ENCODE results near the gene VARS1.
"Not testable (repeated sequence)": the region's sequence is repeated elsewhere in the genome, so short reads cannot be mapped to it uniquely, and the experiment has no call there.

Gene VARS1

DNA sequence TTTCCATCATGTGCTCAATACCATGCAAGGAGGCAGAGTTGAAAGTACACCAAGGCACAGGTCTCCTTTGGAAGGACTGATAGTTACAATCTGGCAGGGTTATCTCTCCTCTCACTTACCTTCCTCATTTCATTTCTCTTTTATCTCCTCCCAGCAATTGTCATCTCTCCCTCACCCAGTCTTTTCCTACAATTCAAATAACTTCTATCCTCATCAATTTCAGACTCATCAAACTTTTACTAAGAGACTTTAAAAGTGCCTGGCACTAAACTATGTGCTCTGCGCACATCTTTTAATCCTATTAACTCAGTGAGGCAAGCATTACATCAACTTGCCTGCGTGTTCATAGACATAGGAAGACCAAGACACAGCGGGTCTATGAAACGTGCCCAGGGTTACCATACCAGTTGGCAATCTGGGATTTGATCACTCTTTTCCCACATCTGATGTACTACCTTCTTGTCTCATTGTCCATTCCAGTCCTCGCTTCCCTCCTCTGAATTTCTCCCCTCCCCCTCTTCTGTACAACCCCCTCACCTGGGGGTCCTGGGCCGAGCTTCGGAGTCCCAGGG lies 1.2 kb downstream of the VARS1 start:
- Histone ChIP-seq H3K36me3 (ENCODE audit: control insufficient read depth, insufficient read depth, low read length) (peaks cover 16% of the 10 kb centered on the region), H3K4me1 (ENCODE audit: control insufficient read depth, insufficient read depth, low read length) (peaks cover 1% of the 10 kb centered on the region; the same call in 1 of the 2 replicates), H3K27ac (ENCODE audit: low read length) (no peak overlapping the region), H3K27me3 (ENCODE audit: control insufficient read depth, insufficient read depth, low read length) (no peaks in the 10 kb centered on the region), H3K4me3 (ENCODE audit: low read length) (peak overlapping the region; percentile 80), H3K9me3 (ENCODE audit: control insufficient read depth, insufficient read depth, low read length) (no peaks in the 10 kb centered on the region)
- WGBS (ENCODE audit: insufficient coverage, insufficient read length) = no CpG with 5 or more reads among the region's 7 CpGs
- no peak for DNase-seq (ENCODE audit: low read depth, low spot score)

GRCh38 chr6:31793927-31794245 lies 1.7 kb downstream of the VARS1 start:
- not testable (repeated sequence) for H3K9me3 ChIP-seq (ENCODE audit: control insufficient read depth, insufficient read depth, low read length); H3K27me3 ChIP-seq (ENCODE audit: control insufficient read depth, insufficient read depth, low read length); H3K4me1 ChIP-seq (ENCODE audit: control insufficient read depth, insufficient read depth, low read length); DNase-seq (ENCODE audit: low read depth, low spot score); H3K4me3 ChIP-seq (ENCODE audit: low read length); H3K27ac ChIP-seq (ENCODE audit: low read length)
- peaks cover 18% of the 10 kb centered on the region for H3K36me3 ChIP-seq (ENCODE audit: control insufficient read depth, insufficient read depth, low read length)
- no CpG with 5 or more reads among the region's 6 CpGs for WGBS (ENCODE audit: insufficient coverage, insufficient read length)

DNA sequence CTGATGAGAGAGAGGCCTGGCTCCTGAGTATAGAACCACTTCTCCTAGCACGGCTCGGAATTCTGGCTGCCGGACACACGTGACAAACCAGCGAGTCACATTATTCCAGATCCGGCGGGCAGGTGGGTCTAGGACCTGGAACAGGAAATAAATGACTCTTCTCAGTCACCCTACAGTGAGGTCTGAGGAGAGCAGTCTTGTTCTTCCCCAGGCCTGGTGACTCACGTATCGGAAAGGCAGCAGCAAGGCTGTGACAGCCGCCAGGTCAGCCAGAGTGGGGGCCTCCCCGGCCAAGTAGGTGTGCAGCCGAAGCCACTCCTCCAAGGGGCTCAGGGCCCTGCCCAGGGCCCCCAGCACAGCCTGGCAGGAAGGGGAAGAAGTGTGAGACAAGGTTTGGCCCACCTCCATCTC lies 2.8 kb downstream of the VARS1 start:
- Histone ChIP-seq H3K36me3 (ENCODE audit: control insufficient read depth, insufficient read depth, low read length) (peaks cover 18% of the 10 kb centered on the region), H3K27ac (ENCODE audit: low read length) (no peak overlapping the region), H3K4me3 (ENCODE audit: low read length) (no peak overlapping the region), H3K4me1 (ENCODE audit: control insufficient read depth, insufficient read depth, low read length) (peaks cover 1% of the 10 kb centered on the region; the same call in 1 of the 2 replicates), H3K9me3 (ENCODE audit: control insufficient read depth, insufficient read depth, low read length) (no peaks in the 10 kb centered on the region), H3K27me3 (ENCODE audit: control insufficient read depth, insufficient read depth, low read length) (no peaks in the 10 kb centered on the region)
- DNase-seq (ENCODE audit: low read depth, low spot score) = no peak
- WGBS (ENCODE audit: insufficient coverage, insufficient read length) = no CpG with 5 or more reads among the region's 12 CpGs

DNA sequence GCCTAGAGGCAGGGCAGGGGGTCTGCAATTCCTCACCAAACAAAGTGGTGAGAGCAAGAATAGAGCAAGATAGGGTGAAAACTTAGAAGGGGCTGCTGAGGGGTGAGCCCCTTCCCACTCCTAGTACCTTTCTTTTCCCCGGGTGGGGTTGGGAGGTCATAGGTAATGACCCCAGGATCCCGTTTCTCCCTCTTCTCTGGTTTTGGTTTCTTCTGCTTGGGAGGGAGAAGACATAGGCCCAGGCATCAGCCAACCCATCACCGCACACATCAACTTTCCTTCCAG lies 3.5 kb downstream of the VARS1 start:
- Histone ChIP-seq H3K9me3 (ENCODE audit: control insufficient read depth, insufficient read depth, low read length) (no peaks in the 10 kb centered on the region), H3K27ac (ENCODE audit: low read length) (no peak overlapping the region), H3K36me3 (ENCODE audit: control insufficient read depth, insufficient read depth, low read length) (peaks cover 12% of the 10 kb centered on the region), H3K4me1 (ENCODE audit: control insufficient read depth, insufficient read depth, low read length) (peaks cover 1% of the 10 kb centered on the region; the same call in 1 of the 2 replicates), H3K4me3 (ENCODE audit: low read length) (no peak overlapping the region), H3K27me3 (ENCODE audit: control insufficient read depth, insufficient read depth, low read length) (no peaks in the 10 kb centered on the region)
- DNase-seq (ENCODE audit: low read depth, low spot score) = no peak
- WGBS (ENCODE audit: insufficient coverage, insufficient read length) = no CpG with 5 or more reads among the region's 3 CpGs

DNA sequence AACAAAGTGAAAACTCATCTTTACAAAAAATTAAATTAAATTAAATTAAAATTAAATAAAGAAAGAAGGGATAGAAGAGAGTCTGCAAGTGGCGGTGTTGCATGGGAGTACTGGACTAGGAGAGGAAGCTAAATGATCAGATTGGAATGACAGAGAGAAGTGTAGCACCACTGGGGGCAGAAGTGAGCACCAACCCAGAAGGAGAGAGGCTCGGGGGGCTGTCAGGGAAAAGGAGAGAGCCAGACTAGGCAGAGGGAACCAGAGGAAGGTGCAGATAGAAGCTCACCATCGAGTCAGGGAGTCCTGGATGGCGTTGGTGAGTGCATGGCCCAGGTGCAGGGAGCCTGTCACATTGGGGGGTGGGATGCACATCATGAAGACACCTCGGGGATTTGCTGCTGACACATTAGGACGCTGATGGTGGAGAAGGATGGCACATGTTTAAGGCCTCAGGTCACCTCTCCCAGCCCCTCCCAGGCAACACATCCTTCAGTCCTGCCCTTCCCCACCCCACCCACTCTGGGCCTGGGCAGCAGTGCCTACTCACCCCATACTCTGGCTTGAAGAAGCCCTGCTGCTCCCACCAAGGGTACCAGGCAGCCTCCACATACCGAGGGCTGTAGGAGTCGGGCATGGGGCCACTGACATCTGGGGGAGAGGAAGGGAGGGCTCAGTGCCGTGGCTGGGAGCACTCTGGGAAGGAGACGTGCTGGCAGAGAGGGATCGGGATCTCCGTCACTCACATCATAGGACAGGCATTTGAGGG lies 4.0 kb downstream of the VARS1 start:
- Histone ChIP-seq H3K9me3 (ENCODE audit: control insufficient read depth, insufficient read depth, low read length) (no peaks in the 10 kb centered on the region), H3K27me3 (ENCODE audit: control insufficient read depth, insufficient read depth, low read length) (no peaks in the 10 kb centered on the region), H3K27ac (ENCODE audit: low read length) (no peak overlapping the region), H3K36me3 (ENCODE audit: control insufficient read depth, insufficient read depth, low read length) (peaks cover 12% of the 10 kb centered on the region), H3K4me1 (ENCODE audit: control insufficient read depth, insufficient read depth, low read length) (peaks cover 1% of the 10 kb centered on the region; the same call in 1 of the 2 replicates), H3K4me3 (ENCODE audit: low read length) (no peak overlapping the region)
- WGBS (ENCODE audit: insufficient coverage, insufficient read length) = no CpG with 5 or more reads among the region's 12 CpGs
- no peak for DNase-seq (ENCODE audit: low read depth, low spot score)

DNA sequence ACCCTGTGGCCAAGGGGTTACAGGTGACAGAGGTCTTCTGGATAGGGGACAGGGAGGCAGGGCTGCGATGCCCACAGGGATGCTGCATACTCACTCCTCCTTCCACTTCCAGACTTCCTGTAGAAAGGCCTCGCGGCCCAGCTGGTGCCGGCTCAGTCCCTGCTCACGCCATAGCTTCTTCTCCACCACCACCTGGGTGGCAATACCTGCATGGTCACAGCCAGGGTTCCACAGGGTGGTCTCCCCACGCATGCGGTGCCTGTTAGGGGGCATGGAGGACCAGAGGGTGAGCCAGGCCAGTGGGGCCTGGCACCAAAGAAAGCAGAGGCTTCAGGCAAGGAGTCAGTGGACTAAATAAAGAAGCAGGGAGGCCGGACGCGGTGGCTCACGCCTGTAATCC lies 10.1 kb downstream of the VARS1 start:
- Histone ChIP-seq H3K27ac (ENCODE audit: low read length) (no peak overlapping the region), H3K9me3 (ENCODE audit: control insufficient read depth, insufficient read depth, low read length) (no peaks in the 10 kb centered on the region), H3K4me3 (ENCODE audit: low read length) (no peak overlapping the region), H3K4me1 (ENCODE audit: control insufficient read depth, insufficient read depth, low read length) (no peaks in the 10 kb centered on the region), H3K27me3 (ENCODE audit: control insufficient read depth, insufficient read depth, low read length) (no peaks in the 10 kb centered on the region), H3K36me3 (ENCODE audit: control insufficient read depth, insufficient read depth, low read length) (peaks cover 38% of the 10 kb centered on the region)
- WGBS (ENCODE audit: insufficient coverage, insufficient read length) = no CpG with 5 or more reads among the region's 11 CpGs
- no peak for DNase-seq (ENCODE audit: low read depth, low spot score)

DNA sequence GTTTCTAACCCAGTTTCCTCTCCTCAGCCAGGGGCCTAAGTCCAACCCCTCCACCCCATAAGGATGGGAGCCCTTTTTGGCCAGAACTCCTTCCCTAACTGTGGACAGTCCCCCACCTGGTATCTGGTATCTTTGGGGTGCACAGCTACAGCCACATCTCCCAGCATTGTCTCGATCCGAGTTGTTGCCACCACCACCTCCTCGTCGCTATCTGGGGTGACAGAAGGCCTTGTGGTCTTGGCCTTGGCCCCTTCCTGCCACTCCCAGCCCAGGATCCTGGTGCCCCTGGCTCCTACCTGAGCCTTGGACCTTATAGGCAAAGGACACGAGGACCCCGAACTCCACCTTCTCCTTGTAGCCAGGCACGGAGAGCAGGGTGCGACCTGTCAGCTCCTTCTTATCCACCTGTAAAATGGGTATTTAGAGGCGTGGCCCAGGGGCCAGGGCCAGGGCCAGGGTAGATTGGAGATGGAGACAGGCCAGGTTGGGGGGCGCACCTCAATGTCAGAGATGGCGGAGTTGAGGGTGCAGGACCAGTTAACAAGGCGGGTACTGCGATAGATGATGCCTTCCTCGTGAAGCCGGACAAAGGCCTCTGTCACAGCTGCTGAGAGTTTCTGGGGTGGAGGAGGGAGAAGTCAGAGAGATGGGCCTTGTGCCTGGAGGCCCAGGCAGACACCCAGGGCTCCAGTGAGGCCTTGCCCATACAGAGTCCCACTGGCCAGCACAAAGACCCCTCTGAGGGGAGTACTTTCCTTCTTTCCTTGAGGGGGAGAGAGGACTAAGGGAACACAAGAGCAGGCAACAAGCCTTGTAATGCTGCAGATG lies 11.2 kb downstream of the VARS1 start:
- Histone ChIP-seq H3K4me3 (ENCODE audit: low read length) (no peak overlapping the region), H3K27me3 (ENCODE audit: control insufficient read depth, insufficient read depth, low read length) (no peaks in the 10 kb centered on the region), H3K36me3 (ENCODE audit: control insufficient read depth, insufficient read depth, low read length) (peaks cover 48% of the 10 kb centered on the region), H3K4me1 (ENCODE audit: control insufficient read depth, insufficient read depth, low read length) (no peaks in the 10 kb centered on the region), H3K27ac (ENCODE audit: low read length) (no peak overlapping the region), H3K9me3 (ENCODE audit: control insufficient read depth, insufficient read depth, low read length) (no peaks in the 10 kb centered on the region)
- DNase-seq (ENCODE audit: low read depth, low spot score) = no peak
- WGBS (ENCODE audit: insufficient coverage, insufficient read length) = no CpG with 5 or more reads among the region's 15 CpGs

DNA sequence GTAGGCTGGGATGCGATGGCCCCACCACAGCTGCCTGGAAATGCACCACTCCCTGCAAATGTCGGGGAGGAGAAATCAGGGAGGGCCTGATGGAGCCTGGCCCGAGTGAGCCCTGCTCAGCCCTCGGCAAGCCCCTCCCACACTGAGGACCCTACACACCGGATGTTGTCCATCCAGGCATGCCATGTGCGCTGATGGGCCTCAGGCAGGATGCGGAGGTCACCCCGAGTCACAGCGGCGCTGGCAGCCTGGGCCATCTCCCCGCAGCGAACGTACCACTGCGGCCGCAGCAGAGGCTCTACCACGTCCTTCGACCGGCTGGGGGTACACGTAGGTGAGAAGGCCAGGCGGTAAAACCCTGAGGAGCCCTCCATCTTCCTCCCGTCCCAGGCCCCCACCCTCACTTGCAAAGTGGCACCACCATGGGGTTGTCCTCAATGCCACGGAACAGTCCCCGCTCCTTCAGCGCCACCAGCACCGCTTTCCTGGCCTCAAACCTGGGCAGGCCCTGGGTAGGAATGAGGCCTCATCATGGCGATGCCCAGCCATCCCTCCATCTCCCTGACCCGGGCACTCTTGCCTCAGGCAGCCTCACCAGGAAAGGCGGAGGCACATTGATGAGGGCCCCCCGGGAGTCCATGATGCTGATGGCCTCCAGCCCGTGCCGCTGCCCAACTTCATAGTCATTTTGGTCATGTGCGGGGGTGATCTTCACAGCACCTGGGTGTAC lies 13.3 kb downstream of the VARS1 start:
- DNase-seq (ENCODE audit: low read depth, low spot score) = no peak
- Histone ChIP-seq H3K4me3 (ENCODE audit: low read length) (no peak overlapping the region; the same call in 1 of the 2 replicates), H3K27ac (ENCODE audit: low read length) (no peak overlapping the region), H3K27me3 (ENCODE audit: control insufficient read depth, insufficient read depth, low read length) (no peaks in the 10 kb centered on the region), H3K36me3 (ENCODE audit: control insufficient read depth, insufficient read depth, low read length) (peaks cover 53% of the 10 kb centered on the region), H3K9me3 (ENCODE audit: control insufficient read depth, insufficient read depth, low read length) (no peaks in the 10 kb centered on the region), H3K4me1 (ENCODE audit: control insufficient read depth, insufficient read depth, low read length) (no peaks in the 10 kb centered on the region; the same call in 1 of the 2 replicates)
- no CpG with 5 or more reads among the region's 32 CpGs for WGBS (ENCODE audit: insufficient coverage, insufficient read length)

DNA sequence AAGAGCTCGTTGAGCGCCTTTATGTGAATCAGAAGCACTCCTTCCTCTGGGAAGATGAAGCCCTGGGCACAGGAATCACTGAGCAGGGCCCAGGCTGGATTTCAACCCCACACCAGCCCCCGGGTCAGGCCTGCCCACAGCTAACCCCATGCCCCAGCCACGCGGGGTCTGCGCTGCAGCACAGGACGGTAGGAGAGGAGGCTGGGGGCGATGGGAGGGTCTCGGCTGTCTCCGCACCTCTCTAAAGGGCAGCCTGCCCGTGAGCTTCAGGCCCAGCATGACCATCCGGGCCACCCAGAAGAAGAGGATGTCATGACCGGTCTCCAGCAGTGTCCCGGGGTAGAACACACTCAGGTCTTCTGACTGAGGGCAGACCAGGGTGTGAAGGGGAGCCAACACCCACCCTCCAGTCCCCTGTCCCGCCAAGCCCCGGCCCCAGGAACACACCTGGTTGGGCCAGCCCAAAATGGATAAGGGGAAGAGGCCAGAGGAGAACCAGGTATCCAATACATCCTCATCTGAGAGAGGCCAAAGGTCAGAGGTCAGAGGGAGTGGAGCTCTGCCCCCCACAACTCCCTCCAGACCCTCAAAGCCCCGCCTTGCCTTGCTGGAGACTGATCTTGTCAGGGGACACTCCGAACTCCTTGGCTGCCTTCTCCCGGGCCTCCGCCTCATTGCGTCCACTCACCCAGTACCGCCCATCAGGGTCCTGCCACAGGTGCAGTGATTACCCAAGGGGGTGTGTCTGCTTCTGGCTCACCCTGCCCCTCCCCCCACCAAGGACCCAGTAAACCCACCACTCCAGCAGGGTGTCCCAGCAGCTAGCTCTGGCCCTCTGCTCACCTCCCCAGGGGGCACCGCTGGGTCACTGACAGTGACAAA lies 14.1 kb downstream of the VARS1 start:
- DNase-seq (ENCODE audit: low read depth, low spot score) = no peak
- Histone ChIP-seq H3K36me3 (ENCODE audit: control insufficient read depth, insufficient read depth, low read length) (peaks cover 53% of the 10 kb centered on the region), H3K4me1 (ENCODE audit: control insufficient read depth, insufficient read depth, low read length) (peaks cover 4% of the 10 kb centered on the region; the same call in 1 of the 2 replicates), H3K4me3 (ENCODE audit: low read length) (no peak overlapping the region), H3K9me3 (ENCODE audit: control insufficient read depth, insufficient read depth, low read length) (no peaks in the 10 kb centered on the region), H3K27me3 (ENCODE audit: control insufficient read depth, insufficient read depth, low read length) (no peaks in the 10 kb centered on the region), H3K27ac (ENCODE audit: low read length) (no peak overlapping the region)
- no CpG with 5 or more reads among the region's 23 CpGs for WGBS (ENCODE audit: insufficient coverage, insufficient read length)

Data from iPS DF 6.9 (cell line).